Calu3 (cell line): ENCODE data around the gene ABCC10. TPM values are rescaled to one million over a fixed set of nuclear protein-coding genes. Genes with fewer than 3 reads are reported as not detected.
"Not testable (repeated sequence)": the region's sequence is repeated elsewhere in the genome, so short reads cannot be mapped to it uniquely, and the experiment has no call there.

Experiments used
- BruUV-seq: library from RNA; stranded (reverse); fragments of 400-500 nt; replicated peaks from 2 replicates; lab custom pipeline; 2021; lab: Mats Ljungman, UMichigan
- CTCF ChIA-PET: fragments of 300-600 bp; sonication (Branson Sonifier 250); formaldehyde crosslinking; loops from one replicate; lab custom pipeline; 2022; ENCODE audit warnings: antibody characterized with exemption; lab: Charles Lee
- DNase-seq: peaks from one replicate; pipeline ENCODE4 v3.0.0; 2022
- H3K27ac Mint-ChIP-seq: one replicate; pipeline ENCODE4 v1.8.0; 2022; ENCODE audit warnings: mixed read lengths; ENCODE audit not compliant: unreplicated experiment
- H3K27me3 Mint-ChIP-seq: one replicate; pipeline ENCODE4 v1.8.0; 2022; ENCODE audit warnings: mixed read lengths; ENCODE audit not compliant: unreplicated experiment
- H3K36me3 Mint-ChIP-seq: one replicate; pipeline ENCODE4 v1.8.0; 2022; ENCODE audit warnings: mild to moderate bottlenecking, moderate library complexity, mixed read lengths; ENCODE audit not compliant: insufficient read depth, unreplicated experiment
- H3K4me1 Mint-ChIP-seq: one replicate; pipeline ENCODE4 v1.8.0; 2022; ENCODE audit warnings: mild to moderate bottlenecking, low read depth, mixed read lengths; ENCODE audit not compliant: unreplicated experiment
- H3K4me3 Mint-ChIP-seq: one replicate; pipeline ENCODE4 v1.8.0; 2022; ENCODE audit warnings: mild to moderate bottlenecking, low read depth, moderate library complexity, mixed read lengths; ENCODE audit not compliant: unreplicated experiment
- H3K9me3 Mint-ChIP-seq: one replicate; pipeline ENCODE4 v1.8.0; 2022; ENCODE audit warnings: low read depth, mixed read lengths; ENCODE audit not compliant: unreplicated experiment
- CTCF ChIP-seq: fragments of 200-600 bp; IDR thresholded peaks from one replicate; pipeline ENCODE4 v1.8.0; 2022; ENCODE audit warnings: antibody characterized with exemption; ENCODE audit not compliant: unreplicated experiment
- intact Hi-C: fragments of 100-400 bp; cut with micrococcal nuclease; formaldehyde crosslinking; loops from one replicate; pipeline ENCODE4 v1.10.0; 2022; ENCODE audit not compliant: unreplicated experiment
- total RNA-seq: library from RNA; stranded (reverse); gene quantifications from 2 replicates; pipeline ENCODE4 v1.2.3, GENCODE V29; 2022

ABCC10 gene
- total RNA-seq, 1 experiment from 2014 or later, result 53.0 TPM

GRCh38 chr6:43455531-43456428, 28.4 kb downstream of the ABCC10 start, which contains the start of gene DLK2:
Gene DLK2 (minus strand): TSS chr6:43455548. CDS start chr6:43454825, 723 bp downstream.
- TF ChIP-seq CTCF, result no peak
- TSS peak; percentile 46 for BruUV-seq
- Mint-ChIP-seq H3K9me3 (no peaks in the 10 kb centered on the region), H3K27ac (peak within 1 kb of the TSS; percentile 75), H3K4me1 (peaks cover 17% of the 10 kb centered on the region), H3K36me3 (peaks cover 44% of the 10 kb centered on the region), H3K4me3 (peak within 1 kb of the TSS; percentile 70), H3K27me3 (peaks cover 46% of the 10 kb centered on the region)
- CTCF ChIA-PET, result interaction anchor here (0.7 to 2.7 kb wide), 5 partner anchors 19 to 304 kb away, joined by 3 to 12 read pairs (median 5); partner anchors contain the start of gene ABCC10
- peak; percentile 42 for DNase-seq
- intact Hi-C loops, result loop anchor here (2.0 kb wide), 1 partner anchor 69 kb away; no protein-coding TSS in a partner anchor

- intact Hi-C loops, result no loop called here
- no peak for DNase-seq
- Mint-ChIP-seq H3K27ac (no peak overlapping the region), H3K4me3 (no peak overlapping the region), H3K9me3 (no peaks in the 10 kb centered on the region), H3K36me3 (peaks cover 44% of the 10 kb centered on the region), H3K4me1 (peaks cover 17% of the 10 kb centered on the region), H3K27me3 (peaks cover 62% of the 10 kb centered on the region)
- no TSS peak for BruUV-seq
- CTCF ChIA-PET, result interaction anchor here (0.7 to 2.7 kb wide), 5 partner anchors 20 to 90 kb away, joined by 4 to 12 read pairs (median 5); partner anchors contain the start of gene TJAP1
- no peak for TF ChIP-seq CTCF
Measured at GRCh38 chr6:43457643-43458042, 30.3 kb downstream of the ABCC10 start.

DNA sequence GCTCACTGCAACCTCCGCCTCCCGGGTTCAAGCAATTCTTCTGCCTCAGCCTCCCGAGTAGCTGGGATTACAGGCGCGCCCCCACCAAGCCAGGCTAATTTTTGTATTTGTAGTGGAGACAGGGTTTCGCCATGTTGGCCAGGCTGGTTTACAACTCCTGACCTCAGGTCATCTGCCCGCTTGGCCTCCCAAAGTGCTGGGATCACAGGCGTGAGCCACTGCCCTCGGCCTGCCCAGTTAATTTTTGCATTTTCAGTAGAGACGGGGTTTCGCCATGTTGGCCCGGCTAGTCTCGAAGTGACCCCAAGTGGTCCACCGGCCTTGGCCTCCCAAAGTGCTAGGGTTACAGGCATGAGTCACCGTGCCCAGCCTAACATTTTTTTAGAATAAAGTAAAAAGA, 30.8 kb downstream of the ABCC10 start:
- Mint-ChIP-seq H3K4me1 (peaks cover 17% of the 10 kb centered on the region), H3K36me3 (peaks cover 39% of the 10 kb centered on the region), H3K27me3 (peaks cover 67% of the 10 kb centered on the region)
- H3K9me3 Mint-ChIP-seq, DNase-seq, H3K27ac Mint-ChIP-seq, H3K4me3 Mint-ChIP-seq, BruUV-seq, intact Hi-C loops: not testable (repeated sequence)
- CTCF ChIA-PET, result interaction anchor here (0.7 to 1.1 kb wide), 3 partner anchors 20 to 25 kb away, joined by 3 to 5 read pairs (median 4); partner anchors contain the start of gene TJAP1

DNA sequence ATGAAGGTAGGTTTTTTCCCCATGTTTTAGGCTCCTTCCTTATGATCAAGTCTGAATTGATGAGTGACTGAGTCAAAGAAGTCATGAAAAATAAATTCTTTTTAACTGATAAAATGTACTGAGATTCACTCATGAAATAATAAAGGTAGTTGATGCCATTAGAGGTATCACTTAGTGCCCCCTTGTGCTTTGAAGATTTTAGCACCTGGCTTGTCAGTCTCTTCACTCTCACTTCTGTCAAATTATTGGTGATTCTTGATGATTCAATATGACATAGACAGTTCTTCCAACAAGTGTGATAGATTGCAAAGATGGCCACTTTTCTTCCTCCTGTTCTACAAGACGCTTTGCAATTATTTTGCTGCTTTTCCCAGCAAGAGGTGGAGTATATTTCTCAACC, 32.2 kb downstream of the ABCC10 start:
- TF ChIP-seq CTCF, result no peak
- CTCF ChIA-PET, result interaction anchor here (0.5 to 0.9 kb wide), 4 partner anchors 12 to 613 kb away, joined by 3 to 8 read pairs (median 4); no protein-coding TSS in a partner anchor
- no peak for DNase-seq
- Mint-ChIP-seq H3K27me3 (peaks cover 73% of the 10 kb centered on the region), H3K27ac (no peak overlapping the region), H3K4me1 (peaks cover 17% of the 10 kb centered on the region), H3K4me3 (no peak overlapping the region), H3K9me3 (no peaks in the 10 kb centered on the region), H3K36me3 (peaks cover 26% of the 10 kb centered on the region)
- no TSS peak for BruUV-seq
- intact Hi-C loops, result no loop called here
